Stimulated activated CD4-positive, alpha-beta T cell treated with anti-CD3 and anti-CD28 coated beads, TNF-alpha, amount 100 ng/mL, for 48 hours (primary cell): ENCODE results near the gene OR2A7.
"Not testable (repeated sequence)": the region's sequence is repeated elsewhere in the genome, so short reads cannot be mapped to it uniquely, and the experiment has no call there.

ENCODE experiments used
- DNase-seq, 3 donors: peaks; one replicate each; pipeline ENCODE4 v3.0.0-alpha.2; 2020; ENCODE audit warnings: low read depth in 3 of 3

OR2A7 gene

GRCh38 chr7:144255471-144255897 lies 9.1 kb downstream of the OR2A7 start:
- DNase-seq = no peak

- DNase-seq = not testable (repeated sequence)
Observed at GRCh38 chr7:144252307-144252706, 12.3 kb downstream of the OR2A7 start.

DNA sequence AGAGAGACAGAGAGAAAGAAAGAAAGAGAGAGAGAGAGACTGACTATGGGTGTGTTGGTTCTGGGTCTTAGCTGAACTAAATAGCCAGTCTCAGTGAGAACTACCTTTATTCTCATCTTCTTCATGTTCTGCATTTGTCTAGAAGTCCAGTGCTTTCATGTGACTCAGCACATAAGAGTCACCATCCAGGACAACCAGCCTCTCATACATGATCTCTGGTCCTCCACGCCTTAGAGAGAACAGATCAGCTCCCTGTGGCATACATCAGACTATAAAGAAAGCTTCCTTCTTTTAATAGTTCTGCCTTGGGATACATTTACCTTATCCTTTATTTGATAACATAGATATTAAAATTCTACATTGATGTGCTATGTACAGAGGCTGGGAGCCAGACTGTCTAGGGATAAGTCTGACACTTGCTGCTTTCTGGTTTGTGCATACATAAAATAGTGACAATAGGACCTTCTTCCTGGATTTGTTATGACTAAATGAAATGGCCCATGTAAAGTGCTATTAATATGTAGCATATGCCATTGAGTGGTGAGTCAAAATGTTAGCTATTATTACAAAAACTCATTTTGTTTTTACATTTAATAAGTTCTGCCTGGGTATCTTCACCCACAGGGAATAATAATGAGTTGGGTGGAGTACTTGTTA lies 16.8 kb downstream of the OR2A7 start:
- not testable (repeated sequence) for DNase-seq

DNA sequence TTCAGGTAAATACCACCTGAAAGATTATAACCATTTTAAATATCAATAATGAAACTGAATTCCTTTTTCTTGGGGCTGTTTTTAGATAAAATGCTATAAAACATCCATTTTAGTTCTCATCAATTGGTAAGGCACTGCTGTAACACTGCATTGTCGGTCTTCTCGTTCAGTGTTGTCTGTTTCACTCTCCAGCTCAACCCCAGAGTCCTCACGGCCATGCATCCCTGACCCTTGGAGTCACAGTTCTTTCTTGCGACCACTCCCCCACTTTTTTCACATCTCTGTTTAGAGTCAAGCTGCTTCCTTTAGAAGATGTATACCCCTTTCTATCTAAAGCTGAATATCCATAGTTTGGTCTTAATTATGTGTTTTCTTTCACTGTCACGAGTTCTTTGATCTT lies 17.6 kb downstream of the OR2A7 start:
- DNase-seq = not testable (repeated sequence)

GRCh38 chr7:144245372-144245771 lies 19.2 kb downstream of the OR2A7 start:
- DNase-seq = not testable (repeated sequence)

DNA sequence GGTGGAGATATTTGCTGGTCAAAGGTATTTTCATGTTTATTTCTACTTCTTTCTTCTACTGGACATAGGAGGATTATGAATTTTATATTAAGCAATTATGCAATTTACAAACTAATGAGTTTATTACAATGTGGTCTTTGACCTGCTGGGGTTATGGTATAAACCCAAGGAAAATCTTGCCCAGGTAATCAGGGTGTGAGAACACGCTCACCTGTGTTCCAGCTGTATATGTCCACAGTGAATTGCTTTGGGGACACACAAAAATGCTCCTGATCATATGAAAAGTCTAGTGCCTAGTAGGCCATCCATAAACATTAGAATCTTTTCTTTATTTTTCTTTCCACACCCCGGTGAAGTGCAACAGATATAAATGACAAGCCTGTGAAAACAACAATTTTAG lies 25.2 kb downstream of the OR2A7 start, which contains the start of gene OR2A42:
TSS of gene OR2A42 (minus strand) at position 241 of the 400 bp plus-strand sequence. CDS start 6,762 bp downstream, outside the sequence.
- not testable (repeated sequence) for DNase-seq

DNA sequence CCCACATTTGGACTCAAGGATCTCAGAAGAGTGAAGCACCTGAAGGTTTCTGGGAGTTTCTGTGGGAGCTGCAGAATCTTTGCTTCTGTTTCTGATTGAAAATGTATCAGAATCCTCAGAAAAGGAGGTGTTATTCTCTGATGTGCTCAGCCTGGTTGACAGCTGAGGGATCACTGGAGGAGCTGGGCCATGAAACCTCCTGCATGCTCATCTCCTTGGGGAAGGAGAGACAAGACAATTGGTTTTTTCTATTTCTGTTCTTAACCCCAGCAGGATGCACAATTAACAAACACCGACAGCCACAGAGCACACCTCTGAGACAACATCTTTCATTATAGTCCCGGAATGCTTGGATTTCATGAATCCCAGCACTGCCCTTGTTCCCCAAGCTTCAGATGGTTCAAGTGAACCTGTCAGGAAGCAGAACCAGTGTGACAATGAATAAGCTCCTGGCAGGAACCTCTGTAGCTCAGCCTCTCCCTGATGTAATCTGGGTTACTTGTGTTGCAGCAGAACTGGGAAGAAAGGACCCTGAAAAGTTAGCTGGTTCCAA lies 26.0 kb downstream of the OR2A7 start:
- not testable (repeated sequence) for DNase-seq

GRCh38 chr7:144233039-144233438 lies 31.6 kb downstream of the OR2A7 start:
- DNase-seq = not testable (repeated sequence)

- DNase-seq = not testable (repeated sequence)
Observed at GRCh38 chr7:144231027-144231426, 33.6 kb downstream of the OR2A7 start.

GRCh38 chr7:144228810-144229209 lies 35.8 kb downstream of the OR2A7 start:
- not testable (repeated sequence) for DNase-seq

GRCh38 chr7:144226866-144227265 lies 37.7 kb downstream of the OR2A7 start:
- not testable (repeated sequence) for DNase-seq

DNA sequence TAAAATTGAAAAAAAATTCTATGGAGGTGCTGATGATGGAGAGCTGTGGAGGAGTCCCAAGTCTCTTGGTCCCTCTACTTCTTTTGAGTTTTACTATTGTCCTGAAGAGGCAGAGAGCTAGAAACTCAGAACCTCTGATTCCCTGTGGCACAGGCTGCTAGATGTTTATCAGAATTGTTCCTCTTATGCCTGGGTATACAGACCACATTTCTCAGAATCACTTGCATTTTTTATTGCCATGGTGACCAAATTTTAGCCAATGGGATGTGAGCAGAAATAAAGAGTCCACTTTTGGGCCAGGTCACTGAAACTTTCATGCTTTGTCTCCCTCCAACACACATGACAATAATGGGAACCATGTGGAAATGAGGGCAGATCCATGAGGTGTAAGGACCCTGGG lies 40.9 kb downstream of the OR2A7 start:
- DNase-seq = not testable (repeated sequence)

DNA sequence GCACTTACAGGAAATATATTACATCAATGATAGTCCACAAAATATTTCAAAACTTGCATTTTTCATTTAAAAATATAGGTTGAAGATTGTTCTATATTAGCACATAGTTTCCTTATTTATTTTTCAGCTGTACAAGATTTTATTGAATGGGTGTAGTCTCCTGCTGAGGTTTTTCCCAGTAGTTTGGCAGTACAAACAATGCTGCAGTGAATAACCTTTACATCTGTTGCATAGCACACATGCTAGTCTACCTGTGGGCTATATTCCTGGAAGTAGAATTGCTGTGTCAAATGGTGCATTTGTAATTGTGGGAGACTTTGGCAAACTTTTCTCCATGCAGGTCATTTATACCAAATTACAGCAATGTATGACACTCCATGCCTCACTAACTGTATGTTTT lies 44.1 kb downstream of the OR2A7 start:
- not testable (repeated sequence) for DNase-seq

DNA sequence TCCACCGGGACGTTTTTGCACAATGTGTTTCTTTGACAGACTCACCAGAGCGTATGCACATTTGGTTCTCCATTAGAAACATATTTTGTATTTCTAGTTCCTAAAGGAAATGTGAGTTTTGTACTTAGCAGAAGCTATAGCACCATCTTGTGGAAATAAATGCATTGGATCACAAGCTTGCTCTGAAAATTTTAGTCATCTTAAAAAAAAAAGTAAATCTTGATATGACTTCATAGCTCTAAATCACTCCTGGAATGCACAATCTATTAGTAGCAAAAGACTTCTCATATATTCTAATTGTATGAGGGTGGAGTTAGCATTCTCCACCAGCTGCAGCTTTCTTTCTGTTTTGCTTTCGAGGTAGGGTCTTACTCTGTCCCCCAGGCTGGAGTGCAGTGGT lies 45.4 kb downstream of the OR2A7 start:
- not testable (repeated sequence) for DNase-seq

GRCh38 chr7:144218581-144218980 lies 46.0 kb downstream of the OR2A7 start:
- not testable (repeated sequence) for DNase-seq

GRCh38 chr7:144217200-144217599 lies 47.4 kb downstream of the OR2A7 start:
- not testable (repeated sequence) for DNase-seq
